GM23248 (cell line): ENCODE measurements around the gene MACROD2. TPM values are rescaled to one million over a fixed set of nuclear protein-coding genes. Genes with fewer than 3 reads are reported as not detected.

Source experiments
- DNase-seq: peaks from one replicate; pipeline ENCODE4 v3.0.0-alpha.2; 2015
- H2AFZ ChIP-seq: fragments of 200-600 bp; sonication (generic); 2 replicates; pipeline ENCODE4 v1.6.1; 2016; ENCODE audit warnings: antibody characterized with exemption
- H3F3A ChIP-seq: fragments of 200-600 bp; sonication (generic); 2 replicates; pipeline ENCODE4 v1.6.1; 2016; ENCODE audit warnings: mild to moderate bottlenecking, antibody characterized with exemption, mixed run types; ENCODE audit not compliant: insufficient read depth
- H3K27ac ChIP-seq: fragments of 200-600 bp; sonication (generic); 2 replicates; pipeline ENCODE4 v1.5.1; 2016; ENCODE audit warnings: mild to moderate bottlenecking
- H3K27me3 ChIP-seq: fragments of 200-600 bp; sonication (generic); replicated peaks from 2 replicates; pipeline ENCODE4 v1.6.1; 2016; ENCODE audit warnings: mild to moderate bottlenecking; ENCODE audit not compliant: insufficient read depth
- H3K36me3 ChIP-seq: fragments of 200-600 bp; sonication (generic); 2 replicates; pipeline ENCODE4 v1.6.1; 2016; ENCODE audit warnings: low read depth, mild to moderate bottlenecking
- H3K4me1 ChIP-seq: fragments of 200-600 bp; sonication (generic); 2 replicates; pipeline ENCODE4 v1.6.1; 2016; ENCODE audit warnings: mild to moderate bottlenecking; ENCODE audit not compliant: insufficient read depth
- H3K4me2 ChIP-seq: fragments of 200-600 bp; sonication (generic); one replicate; pipeline ENCODE4 v1.6.1; 2016; ENCODE audit warnings: mild to moderate bottlenecking; ENCODE audit not compliant: unreplicated experiment
- H3K4me3 ChIP-seq: fragments of 200-600 bp; sonication (generic); 2 replicates; pipeline ENCODE4 v1.5.1; 2016; ENCODE audit warnings: mild to moderate bottlenecking
- H3K79me2 ChIP-seq: fragments of 200-600 bp; sonication (generic); 2 replicates; pipeline ENCODE4 v1.6.1; 2016; ENCODE audit warnings: mild to moderate bottlenecking; ENCODE audit not compliant: insufficient read depth
- H3K9ac ChIP-seq: fragments of 200-600 bp; sonication (generic); 2 replicates; pipeline ENCODE4 v1.6.1; 2016; ENCODE audit warnings: mild to moderate bottlenecking
- H3K9me2 ChIP-seq: fragments of 200-600 bp; sonication (generic); 2 replicates; pipeline ENCODE4 v1.6.1; 2016; ENCODE audit warnings: mixed run types, mild to moderate bottlenecking, moderate library complexity; ENCODE audit not compliant: insufficient read depth
- H3K9me3 ChIP-seq: fragments of 200-600 bp; sonication (generic); one replicate; pipeline ENCODE4 v1.6.1; 2017; ENCODE audit warnings: low read depth
- H4K20me1 ChIP-seq: fragments of 200-600 bp; sonication (generic); 2 replicates; pipeline ENCODE4 v1.6.0; 2016; ENCODE audit not compliant: insufficient read depth
- EZH2 ChIP-seq: fragments of 200-600 bp; sonication (generic); IDR thresholded peaks from 2 replicates; pipeline ENCODE4 v1.6.1; 2018; ENCODE audit warnings: antibody characterized with exemption, mild to moderate bottlenecking; ENCODE audit not compliant: insufficient read depth, poor library complexity, severe bottlenecking
- EZH2phosphoT487 ChIP-seq: fragments of 200-600 bp; sonication (generic); IDR thresholded peaks from 2 replicates; pipeline ENCODE4 v1.6.1; 2018; ENCODE audit warnings: antibody characterized with exemption, moderate library complexity, mild to moderate bottlenecking, low read depth; ENCODE audit not compliant: insufficient read depth
- WGBS, 2 experiments: methylation state at CpG; one replicate each; pipeline ENCODE4 v1.1.6; 2015 to 2017; ENCODE audit warnings: low lambda C conversion rate in 2 of 2, low coverage in 1 of 2; ENCODE audit errors: missing lambda C conversion rate in 2 of 2; 5-methylcytosine and 5-hydroxymethylcytosine counted together
- in situ Hi-C: fragments of 300-500 bp; cut with MboI; formaldehyde crosslinking; loops from 2 replicates; pipeline ENCODE4 v1.15.0; 2020
- polyA plus RNA-seq: library from polyadenylated mRNA; unstranded; fragments of >200 nt; fragmentation: Nextera tagmentation; extraction: Ambion mirVana; gene quantifications from 2 replicates; pipeline ENCODE4 v1.2.1, GENCODE V29; 2016
- total RNA-seq: library from RNA; depleted of rRNA; stranded (reverse); fragments of >200 nt; shearing (Covaris generic); gene quantifications from 2 replicates; pipeline ENCODE4 v1.2.3, GENCODE V29; 2014

Gene MACROD2
- total and polyA plus RNA-seq, 2 experiments from 2014 or later: 1.1 to 3.1 TPM

GRCh38 chr20:15141861-15142260 lies 1146.5 kb downstream of the MACROD2 start:
- no peaks in the 10 kb centered on the region for H3K27me3 ChIP-seq

GRCh38 chr20:15143478-15143877 lies 1148.2 kb downstream of the MACROD2 start:
- Histone ChIP-seq H3K9me3 (no peaks in the 10 kb centered on the region), H3K9me2 (0 out of 2 replicates have a peak, but pooled peaks cover 4% of the 10 kb centered on the region), H2AFZ (no peak overlapping the region), H3K4me2 (no peak overlapping the region), H3K27ac (no peak overlapping the region), H3K36me3 (no peaks in the 10 kb centered on the region), H3F3A (no peaks in the 10 kb centered on the region), H3K4me3 (no peak overlapping the region), H3K9ac (no peak overlapping the region), H3K27me3 (no peaks in the 10 kb centered on the region), H4K20me1 (no peaks in the 10 kb centered on the region), H3K79me2 (no peaks in the 10 kb centered on the region), H3K4me1 (no peaks in the 10 kb centered on the region)
- in situ Hi-C loops: no loop called here
- no peak for DNase-seq
- TF ChIP-seq EZH2 (no peak), EZH2phosphoT487 (no peak)
- 33 to 52% methylated on average over 1 of the region's 1 CpG for WGBS, 2 experiments

More at GRCh38 chr20:15141861-15142260, 1146.5 kb downstream of the MACROD2 start:
- Histone ChIP-seq H2AFZ (no peak overlapping the region), H3K27ac (no peak overlapping the region), H4K20me1 (no peaks in the 10 kb centered on the region), H3F3A (no peaks in the 10 kb centered on the region), H3K4me3 (no peak overlapping the region), H3K4me2 (no peak overlapping the region), H3K9ac (no peak overlapping the region), H3K36me3 (no peaks in the 10 kb centered on the region), H3K9me2 (0 out of 2 replicates have a peak, but pooled peaks cover 4% of the 10 kb centered on the region), H3K4me1 (no peaks in the 10 kb centered on the region), H3K79me2 (no peaks in the 10 kb centered on the region), H3K9me3 (no peaks in the 10 kb centered on the region)
- in situ Hi-C loops: no loop called here
- 54 to 55% methylated on average over 4 of the region's 4 CpGs for WGBS, 2 experiments
- no peak for DNase-seq
- TF ChIP-seq EZH2: no peak
- TF ChIP-seq EZH2phosphoT487: no peak

- H3K4me1 ChIP-seq: no peaks in the 10 kb centered on the region
- no peak overlapping the region for H3K27ac ChIP-seq
- no peaks in the 10 kb centered on the region for H3K79me2 ChIP-seq
- H3F3A ChIP-seq: no peaks in the 10 kb centered on the region
- H3K4me3 ChIP-seq: no peak overlapping the region
- 0 out of 2 replicates have a peak, but pooled peaks cover 4% of the 10 kb centered on the region for H3K9me2 ChIP-seq
- no peak overlapping the region for H3K9ac ChIP-seq
- no peaks in the 10 kb centered on the region for H3K27me3 ChIP-seq
- no peak overlapping the region for H3K4me2 ChIP-seq
- no peaks in the 10 kb centered on the region for H4K20me1 ChIP-seq
- H3K36me3 ChIP-seq: no peaks in the 10 kb centered on the region
- no peak overlapping the region for H2AFZ ChIP-seq
- no peak for TF ChIP-seq EZH2
- TF ChIP-seq EZH2phosphoT487: no peak
- in situ Hi-C loops: no loop called here
- DNase-seq: no peak
- 55 to 65% methylated on average over 3 of the region's 3 CpGs for WGBS, 2 experiments
- H3K9me3 ChIP-seq: no peaks in the 10 kb centered on the region
Observed at GRCh38 chr20:15144916-15145315, 1149.6 kb downstream of the MACROD2 start.

- DNase-seq: no peak
- H3K27me3 ChIP-seq: no peaks in the 10 kb centered on the region
- in situ Hi-C loops: no loop called here
- H3K9ac ChIP-seq: no peak overlapping the region
- no peaks in the 10 kb centered on the region for H4K20me1 ChIP-seq
- WGBS, 2 experiments: 57 to 63% methylated on average over 2 of the region's 2 CpGs
- H3K79me2 ChIP-seq: no peaks in the 10 kb centered on the region
- H3K36me3 ChIP-seq: no peaks in the 10 kb centered on the region
- H3K9me2 ChIP-seq: 0 out of 2 replicates have a peak, but pooled peaks cover 4% of the 10 kb centered on the region
- H2AFZ ChIP-seq: no peak overlapping the region
- no peak overlapping the region for H3K4me3 ChIP-seq
- no peaks in the 10 kb centered on the region for H3F3A ChIP-seq
- H3K4me2 ChIP-seq: no peak overlapping the region
- no peaks in the 10 kb centered on the region for H3K9me3 ChIP-seq
- no peak for TF ChIP-seq EZH2
- TF ChIP-seq EZH2phosphoT487: no peak
- H3K4me1 ChIP-seq: no peaks in the 10 kb centered on the region
- no peak overlapping the region for H3K27ac ChIP-seq
Observed at GRCh38 chr20:15146948-15147347, 1151.6 kb downstream of the MACROD2 start.

GRCh38 chr20:15154070-15154469 lies 1158.8 kb downstream of the MACROD2 start:
- Histone ChIP-seq H3K79me2 (no peaks in the 10 kb centered on the region), H3F3A (no peaks in the 10 kb centered on the region), H3K27ac (no peak overlapping the region), H4K20me1 (no peaks in the 10 kb centered on the region), H3K4me3 (no peak overlapping the region), H3K9me3 (no peaks in the 10 kb centered on the region), H3K4me2 (no peak overlapping the region), H3K9me2 (no peaks in the 10 kb centered on the region), H3K36me3 (no peaks in the 10 kb centered on the region), H2AFZ (no peak overlapping the region), H3K27me3 (no peaks in the 10 kb centered on the region), H3K9ac (no peak overlapping the region), H3K4me1 (no peaks in the 10 kb centered on the region; the same call in 1 of the 2 replicates)
- WGBS, 2 experiments: 49 to 61% methylated on average over 2 of the region's 2 CpGs
- in situ Hi-C loops: no loop called here
- TF ChIP-seq EZH2phosphoT487 (no peak), EZH2 (no peak)
- DNase-seq: no peak
